Hematopoietic multipotent progenitor cell treated with erythropoietin and hydrocortisone succinate and interleukin-3 and kit ligand, for 6 days (in vitro differentiated cells): Measurements from ENCODE around the gene SPON1.
"Not testable (repeated sequence)": the region's sequence is repeated elsewhere in the genome, so short reads cannot be mapped to it uniquely, and the experiment has no call there.

Experiments used
- DNase-seq: peaks from one replicate; pipeline ENCODE4 v3.0.0-alpha.2; 2015

The SPON1 gene

GRCh38 chr11:13984616-13985450 is 22.3 kb downstream of the SPON1 start:
- DNase-seq, result no peak

- not testable (repeated sequence) for DNase-seq
These were observed 24.2 kb downstream of the SPON1 start for GRCh38 chr11:13986695-13987094.

- DNase-seq, result not testable (repeated sequence)
These were observed 29.8 kb downstream of the SPON1 start for GRCh38 chr11:13992158-13992856.

GRCh38 chr11:13993096-13993765 is 30.7 kb downstream of the SPON1 start:
- no peak for DNase-seq

- DNase-seq, result no peak
These were observed 35.4 kb downstream of the SPON1 start for GRCh38 chr11:13997881-13998280.

GRCh38 chr11:13999704-14000103 is 37.2 kb downstream of the SPON1 start:
- no peak for DNase-seq

- DNase-seq, result no peak
These were observed 39.1 kb downstream of the SPON1 start for GRCh38 chr11:14001597-14001996.

- no peak for DNase-seq
These were observed 45.0 kb downstream of the SPON1 start for GRCh38 chr11:14007566-14007965.

- no peak for DNase-seq
These were observed 48.1 kb downstream of the SPON1 start for GRCh38 chr11:14010665-14011064.

GRCh38 chr11:14012846-14013245 is 50.3 kb downstream of the SPON1 start:
- no peak for DNase-seq

GRCh38 chr11:14015711-14016110 is 53.2 kb downstream of the SPON1 start:
- no peak for DNase-seq

- DNase-seq, result no peak
These were observed 55.9 kb downstream of the SPON1 start for GRCh38 chr11:14018441-14018840.

- no peak for DNase-seq
These were observed 59.2 kb downstream of the SPON1 start for GRCh38 chr11:14021738-14022137.

GRCh38 chr11:14022251-14022650 is 59.7 kb downstream of the SPON1 start:
- DNase-seq, result no peak

GRCh38 chr11:14022821-14023220 is 60.3 kb downstream of the SPON1 start:
- DNase-seq, result no peak

GRCh38 chr11:14026961-14027360 is 64.4 kb downstream of the SPON1 start:
- no peak for DNase-seq

- DNase-seq, result no peak
These were observed 65.0 kb downstream of the SPON1 start for GRCh38 chr11:14027525-14027924.

- no peak for DNase-seq
These were observed 66.9 kb downstream of the SPON1 start for GRCh38 chr11:14029440-14029839.

GRCh38 chr11:14029971-14030920 is 67.7 kb downstream of the SPON1 start:
- no peak for DNase-seq

- DNase-seq, result not testable (repeated sequence)
These were observed 73.0 kb downstream of the SPON1 start for GRCh38 chr11:14035526-14035925.

GRCh38 chr11:14036469-14036868 is 73.9 kb downstream of the SPON1 start:
- no peak for DNase-seq

- DNase-seq, result peak; percentile 2
These were observed 78.5 kb downstream of the SPON1 start for GRCh38 chr11:14041040-14041439.

GRCh38 chr11:14041565-14041964 is 79.0 kb downstream of the SPON1 start:
- no peak for DNase-seq
